HepG2 (cell line): ENCODE results near the gene SLC25A22. TPM values are rescaled to one million over a fixed set of nuclear protein-coding genes. Genes with fewer than 3 reads are reported as not detected.
A peak's percentile ranks its signal among the peaks of the same experiment; 100 is the strongest.

Experiments
- ATAC-seq: fragments of 200-7000 bp; cut with Tn5 transposase; 3 replicates; pipeline ENCODE4 v1.9.1; 2020; ENCODE audit warnings: mild to moderate bottlenecking, moderate library complexity
- BruUV-seq: library from RNA; stranded (reverse); fragments of 400-500 nt; replicated peaks from 2 replicates; lab custom pipeline; 2021; lab: Mats Ljungman, UMichigan
- CTCF ChIA-PET: fragments of 300-600 bp; formaldehyde crosslinking; extraction: SDS; loops from one replicate; lab custom pipeline; 2021; ENCODE audit warnings: low total read pairs, inconsistent platforms, low intra/inter-chr PET ratio; lab: Yijun Ruan, JAX
- POLR2A ChIA-PET: fragments of 350-600 bp; sonication (Branson Sonifier 250); formaldehyde crosslinking; loops from one replicate; lab custom pipeline; 2020; ENCODE audit warnings: antibody characterized with exemption, inconsistent platforms; lab: Yijun Ruan, JAX
- DNase-seq: peaks from one replicate; pipeline ENCODE4 v3.0.0-alpha.2; 2015; ENCODE audit warnings: low spot score
- FAIRE-seq: peaks from 3 replicates; lab custom pipeline; 2011; peaks lifted over from hg19 to GRCh38; lab: Jason Lieb, UNC
- H2AFZ ChIP-seq: one replicate; pipeline ENCODE4 v1.6.1; 2011; ENCODE audit warnings: low read length, inconsistent platforms
- H3K27ac ChIP-seq: fragments of 300-600 bp; 3 replicates; pipeline ENCODE4 v1.8.0; 2011; ENCODE audit warnings: mixed run types, mild to moderate bottlenecking, mixed read lengths, low read length, inconsistent platforms; ENCODE audit not compliant: insufficient read depth; ENCODE audit errors: extremely low read length
- H3K27me3 ChIP-seq, 2 experiments: fragments of 200-600 bp in 1 of 2; 2 replicates in 1 of 2; 3 replicates in 1 of 2; pipeline versions ENCODE4 v1.6.0 to v1.8.0; 2011; ENCODE audit warnings: low read length in 2 of 2, mild to moderate bottlenecking in 2 of 2, moderate library complexity in 2 of 2, inconsistent platforms in 1 of 2; ENCODE audit not compliant: insufficient read depth in 2 of 2, control insufficient read depth in 1 of 2
- H3K36me3 ChIP-seq, 2 experiments: fragments of 200-600 bp in 1 of 2; replicated peaks in 1 of 2; 2 replicates in 1 of 2; 3 replicates in 1 of 2; pipeline versions ENCODE4 v1.5.1 to v1.8.0; 2011; ENCODE audit warnings: low read length in 2 of 2, inconsistent platforms in 1 of 2; ENCODE audit not compliant: insufficient read depth in 2 of 2, control insufficient read depth in 1 of 2
- H3K4me1 ChIP-seq: 2 replicates; pipeline ENCODE4 v1.5.1; 2012; ENCODE audit warnings: low read length, inconsistent platforms; ENCODE audit not compliant: insufficient read depth
- H3K4me2 ChIP-seq: 2 replicates; pipeline ENCODE4 v1.6.0; 2011; ENCODE audit warnings: low read depth, low read length, inconsistent platforms
- H3K4me3 ChIP-seq, 3 experiments: fragments of 200-600 bp in 1 of 3; sonication (generic), shearing (Covaris generic) in 1 of 3; replicated peaks in 1 of 3; 2 replicates each; pipeline ENCODE4 v1.5.1; 2011 to 2016; ENCODE audit warnings: low read length in 3 of 3, inconsistent platforms in 2 of 3, low read depth in 2 of 3, mild to moderate bottlenecking in 2 of 3, control low read depth in 1 of 3, mixed read lengths in 1 of 3; ENCODE audit not compliant: insufficient read depth in 1 of 3
- H3K79me2 ChIP-seq: one replicate; pipeline ENCODE4 v1.6.1; 2011; ENCODE audit warnings: low read length, inconsistent platforms; ENCODE audit not compliant: insufficient read depth
- H3K9ac ChIP-seq: 2 replicates; pipeline ENCODE4 v1.6.0; 2011; ENCODE audit warnings: mild to moderate bottlenecking, low read depth, low read length, inconsistent platforms; ENCODE audit not compliant: insufficient read depth
- H3K9me3 ChIP-seq: 2 replicates; pipeline ENCODE4 v1.5.1; 2012; ENCODE audit warnings: mild to moderate bottlenecking, low read length
- H4K20me1 ChIP-seq: 2 replicates; pipeline ENCODE4 v1.6.0; 2011; ENCODE audit warnings: inconsistent platforms, mild to moderate bottlenecking, low read length, moderate library complexity; ENCODE audit not compliant: insufficient read depth
- CEBPB ChIP-seq: IDR thresholded peaks from 2 replicates; pipeline ENCODE4 v1.6.1; 2011; ENCODE audit warnings: low read depth, low read length, improper control_type of control experiment, borderline replicate concordance
- FOXA3 ChIP-seq: IDR thresholded peaks from 2 replicates; pipeline ENCODE4 v1.6.1; 2016; ENCODE audit warnings: missing genetic modification reagents, missing compliant biosample characterization
- HMG20A ChIP-seq: IDR thresholded peaks from 2 replicates; pipeline ENCODE4 v1.6.1; 2016; ENCODE audit warnings: borderline replicate concordance
- KLF11 ChIP-seq: IDR thresholded peaks from 2 replicates; pipeline ENCODE4 v1.6.1; 2016; ENCODE audit warnings: missing compliant biosample characterization
- NR2F6 ChIP-seq, 2 experiments: IDR thresholded peaks; 2 replicates each; pipeline ENCODE4 v1.6.1; 2016; ENCODE audit warnings: antibody characterized with exemption in 1 of 2, mild to moderate bottlenecking in 1 of 2
- PRPF4 ChIP-seq: fragments of 200-400 bp; formaldehyde crosslinking; IDR thresholded peaks from 2 replicates; pipeline ENCODE4 v1.6.1; 2016; ENCODE audit warnings: low read length, low read depth; ENCODE audit not compliant: poor library complexity, severe bottlenecking
- SMARCC2 ChIP-seq: fragments of 450-650 bp; IDR thresholded peaks from 2 replicates; pipeline ENCODE4 v1.6.1; 2017; ENCODE audit warnings: antibody characterized with exemption, mild to moderate bottlenecking
- SMYD3 ChIP-seq: sonication (generic); formaldehyde crosslinking; IDR thresholded peaks from 2 replicates; pipeline ENCODE4 v1.8.1; 2023; ENCODE audit warnings: mild to moderate bottlenecking, missing genetic modification reagents
- TCF12 ChIP-seq, 2 experiments: fragments of 450-650 bp in 1 of 2; sonication (generic) in 1 of 2; formaldehyde crosslinking in 1 of 2; IDR thresholded peaks; 2 replicates each; pipeline versions ENCODE4 v1.6.1 to v1.8.0; 2017 to 2022; ENCODE audit warnings: antibody characterized with exemption in 1 of 2, mild to moderate bottlenecking in 1 of 2, missing genetic modification reagents in 1 of 2, moderate library complexity in 1 of 2
- ZKSCAN1 ChIP-seq: fragments of 150-350 bp; IDR thresholded peaks from 2 replicates; pipeline ENCODE4 v1.6.1; 2014; ENCODE audit warnings: low read length
- ZNF124 ChIP-seq: sonication (generic); formaldehyde crosslinking; IDR thresholded peaks from 2 replicates; pipeline ENCODE4 v1.4.0; 2020; ENCODE audit warnings: missing genetic modification reagents
- ZNF557 ChIP-seq: sonication (generic); formaldehyde crosslinking; IDR thresholded peaks from 2 replicates; pipeline ENCODE4 v1.4.0; 2020; ENCODE audit warnings: missing genetic modification reagents
- ZNF598 ChIP-seq: sonication (generic); formaldehyde crosslinking; IDR thresholded peaks from 2 replicates; pipeline ENCODE4 v1.5.1; 2020; ENCODE audit warnings: mild to moderate bottlenecking, missing genetic modification reagents, borderline replicate concordance
- ZNF629 ChIP-seq: sonication (generic); formaldehyde crosslinking; conservative IDR thresholded peaks from 2 replicates; pipeline ENCODE4 v1.5.0; 2020; ENCODE audit warnings: missing genetic modification reagents
- ZNF879 ChIP-seq: sonication (generic); formaldehyde crosslinking; IDR thresholded peaks from 2 replicates; pipeline ENCODE4 v1.8.1; 2023; ENCODE audit warnings: missing genetic modification reagents
- WGBS: methylation state at CpG from one replicate; pipeline ENCODE4 v1.1.6; 2017; ENCODE audit warnings: low lambda C conversion rate; 5-methylcytosine and 5-hydroxymethylcytosine counted together
- in situ Hi-C: cut with HindIII; loops from 2 replicates; pipeline ENCODE4 v1.10.0; 2017; ENCODE audit warnings: low pct_unique_long_range_greater_than_20kb; ENCODE audit not compliant: extremely low pct_ligation_motif_present
- intact Hi-C: fragments of 100-400 bp; cut with micrococcal nuclease; formaldehyde crosslinking; loops from one replicate; pipeline ENCODE4 v1.10.0; 2022; ENCODE audit not compliant: unreplicated experiment
- polyA plus RNA-seq, 8 experiments: library from polyadenylated mRNA; depleted of rRNA in 3 of 8; stranded (reverse) in 7 of 8; unstranded in 1 of 8; fragments of >200 nt; fragmentation: Illumina TruSeq in 4 of 8; extraction: Trizol in 4 of 8; gene quantifications; 2 replicates each; pipeline versions ENCODE4 v1.2.1 to v1.2.3, GENCODE V29; 2011 to 2016; ENCODE audit warnings: low read depth in 4 of 8, missing spikeins in 1 of 8, mixed read lengths in 1 of 8; ENCODE audit not compliant: insufficient read depth in 1 of 8
- total RNA-seq, 5 experiments: library from RNA; depleted of rRNA; stranded (reverse); fragments of >200 nt; fragmentation: Illumina TruSeq; extraction: Trizol; gene quantifications; 2 replicates each; pipeline ENCODE4 v1.2.3, GENCODE V29; 2016; ENCODE audit warnings: low read depth in 1 of 5
- TF ChIP-seq, protein P1 (sequence below): sonication (generic); formaldehyde crosslinking; IDR thresholded peaks from 2 replicates; pipeline ENCODE4 v1.4.0; 2020; ENCODE audit warnings: mild to moderate bottlenecking, low read depth, missing genetic modification reagents
- TF ChIP-seq, protein P2 (sequence below): sonication (generic); formaldehyde crosslinking; IDR thresholded peaks from 2 replicates; pipeline ENCODE4 v1.4.0; 2020; ENCODE audit warnings: mild to moderate bottlenecking, missing genetic modification reagents
- TF ChIP-seq, protein P3 (sequence below): sonication (generic); formaldehyde crosslinking; IDR thresholded peaks from 2 replicates; pipeline ENCODE4 v1.8.0; 2022; ENCODE audit warnings: missing genetic modification reagents, mild to moderate bottlenecking, borderline replicate concordance
- TF ChIP-seq, protein P4 (sequence below): sonication (generic); formaldehyde crosslinking; IDR thresholded peaks from 2 replicates; pipeline ENCODE4 v1.9.0; 2021; ENCODE audit warnings: missing genetic modification reagents, borderline replicate concordance

SLC25A22 gene
- total and polyA plus RNA-seq, 2 of the 13 experiments (the other 11 are each of a cell fraction or from before 2014, with no cell fraction given), result 12.4 to 19.2 TPM

DNA sequence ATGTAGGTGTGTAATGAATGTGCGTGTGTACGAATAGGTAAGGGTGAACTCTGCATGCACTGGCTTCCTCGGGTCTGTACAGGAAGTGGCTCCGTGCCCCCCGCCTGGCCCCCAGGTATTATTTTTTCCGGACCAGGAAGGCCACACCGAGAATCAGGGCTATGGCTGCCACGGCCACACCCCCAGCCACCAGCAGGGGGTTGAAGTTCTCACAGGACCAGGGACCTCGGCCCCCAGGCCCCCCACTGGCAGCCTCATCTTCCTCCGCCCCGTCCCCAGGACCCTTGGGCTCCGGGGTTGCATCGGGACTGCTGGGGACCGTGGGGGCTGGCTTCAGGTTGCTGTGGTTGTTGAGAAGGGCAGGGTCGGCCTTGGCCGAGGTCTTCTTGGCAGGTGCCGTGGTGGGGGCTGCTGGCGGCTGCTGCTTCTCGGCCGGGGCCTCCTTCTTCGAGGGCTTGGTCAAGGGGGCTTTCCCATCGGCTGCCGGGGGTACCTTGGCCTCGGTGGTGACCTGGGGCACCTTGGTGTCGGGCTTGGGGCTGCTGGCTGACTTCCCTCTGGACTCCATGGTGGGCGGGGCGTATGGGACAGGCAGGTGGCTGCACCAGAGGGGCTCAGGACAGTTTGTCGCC is 10.0 kb downstream of the SLC25A22 start:
- no peak overlapping the region for H2AFZ ChIP-seq
- in situ Hi-C loops, result no loop called here
- H3K4me3 ChIP-seq, result peak overlapping the region in 2 of 3 experiments; percentile 27 to 43; a peak in 3 of 6 replicates
- no peaks in the 10 kb centered on the region for H4K20me1 ChIP-seq
- no peaks in the 10 kb centered on the region for H3K9me3 ChIP-seq
- WGBS, result 26% methylated on average over 14 of the region's 28 CpGs
- DNase-seq (no peak), ATAC-seq (peak; percentile 43), FAIRE-seq (no peak)
- peaks cover 21% of the 10 kb centered on the region for H3K4me1 ChIP-seq
- POLR2A ChIA-PET, result no interaction called here
- H3K9ac ChIP-seq, result no peak overlapping the region
- peaks cover 0 to 2% of the 10 kb centered on the region in 2 experiments; a peak in 1 of 5 replicates for H3K36me3 ChIP-seq
- H3K79me2 ChIP-seq, result no peaks in the 10 kb centered on the region
- intact Hi-C loops, result no loop called here
- H3K4me2 ChIP-seq, result peak overlapping the region; percentile 51
- CTCF ChIA-PET, result no interaction called here
- peaks cover 0 to 2% of the 10 kb centered on the region in 2 experiments; a peak in 1 of 5 replicates for H3K27me3 ChIP-seq
- H3K27ac ChIP-seq, result no peak overlapping the region
- no TSS peak for BruUV-seq
- TF ChIP-seq, protein P1, sequence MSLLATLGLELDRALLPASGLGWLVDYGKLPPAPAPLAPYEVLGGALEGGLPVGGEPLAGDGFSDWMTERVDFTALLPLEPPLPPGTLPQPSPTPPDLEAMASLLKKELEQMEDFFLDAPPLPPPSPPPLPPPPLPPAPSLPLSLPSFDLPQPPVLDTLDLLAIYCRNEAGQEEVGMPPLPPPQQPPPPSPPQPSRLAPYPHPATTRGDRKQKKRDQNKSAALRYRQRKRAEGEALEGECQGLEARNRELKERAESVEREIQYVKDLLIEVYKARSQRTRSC (CRISPR knock-in tag), result no peak
- TF ChIP-seq KLF11 (CRISPR knock-in tag), result no peak
- TF ChIP-seq, protein P2, sequence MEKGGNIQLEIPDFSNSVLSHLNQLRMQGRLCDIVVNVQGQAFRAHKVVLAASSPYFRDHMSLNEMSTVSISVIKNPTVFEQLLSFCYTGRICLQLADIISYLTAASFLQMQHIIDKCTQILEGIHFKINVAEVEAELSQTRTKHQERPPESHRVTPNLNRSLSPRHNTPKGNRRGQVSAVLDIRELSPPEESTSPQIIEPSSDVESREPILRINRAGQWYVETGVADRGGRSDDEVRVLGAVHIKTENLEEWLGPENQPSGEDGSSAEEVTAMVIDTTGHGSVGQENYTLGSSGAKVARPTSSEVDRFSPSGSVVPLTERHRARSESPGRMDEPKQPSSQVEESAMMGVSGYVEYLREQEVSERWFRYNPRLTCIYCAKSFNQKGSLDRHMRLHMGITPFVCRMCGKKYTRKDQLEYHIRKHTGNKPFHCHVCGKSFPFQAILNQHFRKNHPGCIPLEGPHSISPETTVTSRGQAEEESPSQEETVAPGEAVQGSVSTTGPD (CRISPR knock-in tag), result no peak
- no peak for TF ChIP-seq CEBPB
- no peak for TF ChIP-seq ZNF879 (CRISPR knock-in tag)
- no peak for TF ChIP-seq SMARCC2
- TF ChIP-seq, protein P3, sequence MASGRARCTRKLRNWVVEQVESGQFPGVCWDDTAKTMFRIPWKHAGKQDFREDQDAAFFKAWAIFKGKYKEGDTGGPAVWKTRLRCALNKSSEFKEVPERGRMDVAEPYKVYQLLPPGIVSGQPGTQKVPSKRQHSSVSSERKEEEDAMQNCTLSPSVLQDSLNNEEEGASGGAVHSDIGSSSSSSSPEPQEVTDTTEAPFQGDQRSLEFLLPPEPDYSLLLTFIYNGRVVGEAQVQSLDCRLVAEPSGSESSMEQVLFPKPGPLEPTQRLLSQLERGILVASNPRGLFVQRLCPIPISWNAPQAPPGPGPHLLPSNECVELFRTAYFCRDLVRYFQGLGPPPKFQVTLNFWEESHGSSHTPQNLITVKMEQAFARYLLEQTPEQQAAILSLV (CRISPR knock-in tag), result 0 out of 2 replicates have a peak, but pooled peaks have one; percentile 21
- TF ChIP-seq ZNF629 (CRISPR knock-in tag), result no peak
- no peak for TF ChIP-seq NR2F6 (IDR thresholded peaks at IDR 0.05)
- TF ChIP-seq NR2F6 (CRISPR knock-in tag; IDR thresholded peaks at IDR 0.05), result no peak
- TF ChIP-seq PRPF4, result no peak
- TF ChIP-seq FOXA3, result no peak
- no peak for TF ChIP-seq ZNF557 (CRISPR knock-in tag)
- TF ChIP-seq, protein P4, sequence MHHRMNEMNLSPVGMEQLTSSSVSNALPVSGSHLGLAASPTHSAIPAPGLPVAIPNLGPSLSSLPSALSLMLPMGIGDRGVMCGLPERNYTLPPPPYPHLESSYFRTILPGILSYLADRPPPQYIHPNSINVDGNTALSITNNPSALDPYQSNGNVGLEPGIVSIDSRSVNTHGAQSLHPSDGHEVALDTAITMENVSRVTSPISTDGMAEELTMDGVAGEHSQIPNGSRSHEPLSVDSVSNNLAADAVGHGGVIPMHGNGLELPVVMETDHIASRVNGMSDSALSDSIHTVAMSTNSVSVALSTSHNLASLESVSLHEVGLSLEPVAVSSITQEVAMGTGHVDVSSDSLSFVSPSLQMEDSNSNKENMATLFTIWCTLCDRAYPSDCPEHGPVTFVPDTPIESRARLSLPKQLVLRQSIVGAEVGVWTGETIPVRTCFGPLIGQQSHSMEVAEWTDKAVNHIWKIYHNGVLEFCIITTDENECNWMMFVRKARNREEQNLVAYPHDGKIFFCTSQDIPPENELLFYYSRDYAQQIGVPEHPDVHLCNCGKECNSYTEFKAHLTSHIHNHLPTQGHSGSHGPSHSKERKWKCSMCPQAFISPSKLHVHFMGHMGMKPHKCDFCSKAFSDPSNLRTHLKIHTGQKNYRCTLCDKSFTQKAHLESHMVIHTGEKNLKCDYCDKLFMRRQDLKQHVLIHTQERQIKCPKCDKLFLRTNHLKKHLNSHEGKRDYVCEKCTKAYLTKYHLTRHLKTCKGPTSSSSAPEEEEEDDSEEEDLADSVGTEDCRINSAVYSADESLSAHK (CRISPR knock-in tag), result no peak
- TF ChIP-seq ZKSCAN1, result no peak
- no peak for TF ChIP-seq TCF12 (IDR thresholded peaks at IDR 0.05)
- TF ChIP-seq TCF12 (CRISPR knock-in tag; IDR thresholded peaks at IDR 0.05), result no peak
- TF ChIP-seq HMG20A (CRISPR knock-in tag), result no peak
- TF ChIP-seq ZNF124 (CRISPR knock-in tag), result no peak
- TF ChIP-seq ZNF598, result 0 out of 2 replicates have a peak, but pooled peaks have one; percentile 24
- TF ChIP-seq SMYD3 (CRISPR knock-in tag), result no peak
